IMR-90 (cell line): ENCODE results near the gene NELL2. TPM values are rescaled to one million over a fixed set of nuclear protein-coding genes. Genes with fewer than 3 reads are reported as not detected.

ENCODE experiments used
- ATAC-seq: fragments of 200-7000 bp; cut with Tn5 transposase; 2 replicates; pipeline ENCODE4 v1.9.1; 2020; ENCODE audit warnings: low read depth, mild to moderate bottlenecking, moderate library complexity
- BruUV-seq: library from RNA; stranded (reverse); fragments of 400-500 nt; replicated peaks from 2 replicates; lab custom pipeline; 2021; lab: Mats Ljungman, UMichigan
- CTCF ChIA-PET: fragments of 300-600 bp; formaldehyde crosslinking; extraction: SDS; loops from one replicate; lab custom pipeline; 2021; ENCODE audit warnings: antibody characterized with exemption; lab: Yijun Ruan, JAX
- POLR2A ChIA-PET: fragments of 300-600 bp; sonication (Branson Sonifier 250); formaldehyde crosslinking; loops from one replicate; lab custom pipeline; 2022; ENCODE audit warnings: antibody characterized with exemption; ENCODE audit not compliant: unreplicated experiment; lab: Charles Lee
- DNase-seq: peaks from one replicate; pipeline ENCODE4 v3.0.0; 2013
- H2AFZ ChIP-seq: replicated peaks from 2 replicates; pipeline ENCODE3; 2013; ENCODE audit warnings: low read length, mild to moderate bottlenecking; ENCODE audit not compliant: poor library complexity
- H2AK5ac ChIP-seq: 2 replicates; pipeline ENCODE4 v1.6.1; 2013; ENCODE audit warnings: low read depth, low read length, inconsistent platforms
- H2AK9ac ChIP-seq: replicated peaks from 2 replicates; pipeline ENCODE3; 2013; ENCODE audit warnings: mild to moderate bottlenecking, low read depth, low read length, moderate library complexity; ENCODE audit not compliant: poor library complexity
- H2BK120ac ChIP-seq: 2 replicates; pipeline ENCODE4 v1.6.1; 2013; ENCODE audit warnings: low read depth, low read length, inconsistent platforms
- H2BK15ac ChIP-seq: 3 replicates; pipeline ENCODE4 v1.6.1; 2013; ENCODE audit warnings: low read depth, low read length, inconsistent platforms
- H2BK20ac ChIP-seq: 2 replicates; pipeline ENCODE4 v1.6.1; 2013; ENCODE audit warnings: low read depth, mild to moderate bottlenecking, inconsistent platforms, low read length, moderate library complexity
- H2BK5ac ChIP-seq: 2 replicates; pipeline ENCODE4 v1.6.1; 2013; ENCODE audit warnings: mild to moderate bottlenecking, low read depth, low read length, inconsistent platforms; ENCODE audit not compliant: poor library complexity, severe bottlenecking
- H3K14ac ChIP-seq: replicated peaks from 2 replicates; pipeline ENCODE4 v1.6.1; 2013; ENCODE audit warnings: low read depth, low read length, inconsistent platforms
- H3K18ac ChIP-seq: 2 replicates; pipeline ENCODE4 v1.6.1; 2013; ENCODE audit warnings: low read depth, low read length, control low read depth
- H3K23ac ChIP-seq: 2 replicates; pipeline ENCODE4 v1.6.1; 2013; ENCODE audit warnings: low read depth, low read length, inconsistent platforms
- H3K27ac ChIP-seq: 2 replicates; pipeline ENCODE4 v1.5.1; 2013; ENCODE audit warnings: mild to moderate bottlenecking, control low read depth, low read length; ENCODE audit not compliant: insufficient read depth
- H3K27me3 ChIP-seq: 2 replicates; pipeline ENCODE4 v1.6.1; 2013; ENCODE audit warnings: low read length; ENCODE audit not compliant: control insufficient read depth, insufficient read depth
- H3K36me3 ChIP-seq: 2 replicates; pipeline ENCODE4 v1.6.1; 2013; ENCODE audit warnings: low read length, mixed read lengths; ENCODE audit not compliant: control insufficient read depth, insufficient read depth
- H3K4ac ChIP-seq: 2 replicates; pipeline ENCODE4 v1.6.1; 2013; ENCODE audit warnings: low read depth, low read length, inconsistent platforms
- H3K4me1 ChIP-seq: 2 replicates; pipeline ENCODE4 v1.6.1; 2013; ENCODE audit warnings: low read length, mixed read lengths; ENCODE audit not compliant: control insufficient read depth, insufficient read depth
- H3K4me2 ChIP-seq: 2 replicates; pipeline ENCODE4 v1.6.1; 2013; ENCODE audit warnings: low read depth, mild to moderate bottlenecking, control low read depth, low read length, moderate library complexity
- H3K4me3 ChIP-seq: 2 replicates; pipeline ENCODE4 v1.5.1; 2013; ENCODE audit warnings: low read depth, mild to moderate bottlenecking, control low read depth, low read length, moderate library complexity; ENCODE audit not compliant: insufficient read depth
- H3K56ac ChIP-seq: 2 replicates; pipeline ENCODE4 v1.6.1; 2013; ENCODE audit warnings: low read length, inconsistent platforms; ENCODE audit not compliant: insufficient read depth; ENCODE audit errors: extremely low read depth
- H3K79me1 ChIP-seq, 2 experiments: 2 replicates each; pipeline ENCODE4 v1.6.1; 2013; ENCODE audit warnings: low read length in 2 of 2, inconsistent platforms in 1 of 2, low read depth in 1 of 2
- H3K9ac ChIP-seq: 2 replicates; pipeline ENCODE4 v1.6.1; 2013; ENCODE audit warnings: low read depth, low read length, control low read depth
- H3K9me1 ChIP-seq: 2 replicates; pipeline ENCODE4 v1.6.1; 2013; ENCODE audit warnings: low read length, inconsistent platforms; ENCODE audit not compliant: insufficient read depth
- H3K9me3 ChIP-seq: 2 replicates; pipeline ENCODE4 v1.6.1; 2013; ENCODE audit warnings: low read length; ENCODE audit not compliant: control insufficient read depth, insufficient read depth
- H4K20me1 ChIP-seq: 2 replicates; pipeline ENCODE4 v1.6.1; 2013; ENCODE audit warnings: low read length, inconsistent platforms; ENCODE audit not compliant: insufficient read depth
- H4K5ac ChIP-seq: 2 replicates; pipeline ENCODE4 v1.6.1; 2013; ENCODE audit warnings: mild to moderate bottlenecking, low read depth, low read length, control low read depth
- H4K8ac ChIP-seq, 2 experiments: 2 replicates each; pipeline ENCODE4 v1.6.1; 2013; ENCODE audit warnings: low read depth in 2 of 2, low read length in 2 of 2, control low read depth in 1 of 2, inconsistent platforms in 1 of 2
- H4K91ac ChIP-seq: 2 replicates; pipeline ENCODE4 v1.6.1; 2013; ENCODE audit warnings: low read depth, low read length, inconsistent platforms; ENCODE audit not compliant: insufficient read depth
- BHLHE40 ChIP-seq: fragments of 150-350 bp; IDR thresholded peaks from 2 replicates; pipeline ENCODE4 v1.6.1; 2016; ENCODE audit warnings: mild to moderate bottlenecking, low read depth, low read length
- CTCF ChIP-seq: conservative IDR thresholded peaks from 2 replicates; pipeline ENCODE4 v1.5.1; 2012; ENCODE audit warnings: mild to moderate bottlenecking, low read depth, low read length, improper control_type of control experiment
- FOS ChIP-seq: fragments of 150-350 bp; IDR thresholded peaks from 2 replicates; pipeline ENCODE4 v1.6.1; 2016; ENCODE audit warnings: low read depth, low read length
- MAZ ChIP-seq: IDR thresholded peaks from 2 replicates; pipeline ENCODE4 v1.6.1; 2012; ENCODE audit warnings: low read depth, mild to moderate bottlenecking, low read length, improper control_type of control experiment, moderate library complexity, borderline replicate concordance
- MXI1 ChIP-seq: IDR thresholded peaks from 2 replicates; pipeline ENCODE4 v1.6.1; 2012; ENCODE audit warnings: low read depth, mild to moderate bottlenecking, low read length, moderate library complexity, borderline replicate concordance
- POLR2A ChIP-seq: IDR thresholded peaks from 2 replicates; pipeline ENCODE4 v1.6.1; 2012; ENCODE audit warnings: mild to moderate bottlenecking, low read depth, low read length
- RAD21 ChIP-seq: IDR thresholded peaks from 2 replicates; pipeline ENCODE4 v1.6.1; 2012; ENCODE audit warnings: low read length, improper control_type of control experiment
- RFX5 ChIP-seq: IDR thresholded peaks from 2 replicates; pipeline ENCODE4 v1.8.0; 2012; ENCODE audit warnings: low read depth, mild to moderate bottlenecking, low read length, moderate library complexity
- SMC3 ChIP-seq: fragments of 150-350 bp; IDR thresholded peaks from 2 replicates; pipeline ENCODE4 v1.6.1; 2016; ENCODE audit warnings: low read depth, mild to moderate bottlenecking, antibody characterized with exemption, low read length, moderate library complexity
- USF2 ChIP-seq: fragments of 150-350 bp; IDR thresholded peaks from 2 replicates; pipeline ENCODE4 v1.6.1; 2017; ENCODE audit warnings: mild to moderate bottlenecking, antibody characterized with exemption, low read length, low read depth
- WGBS, 2 experiments: methylation state at CpG; one replicate each; pipeline versions ENCODE4 v1.1.5 to v1.1.7; 2013; ENCODE audit warnings: missing lambda C conversion rate in 2 of 2; ENCODE audit not compliant: insufficient read length in 1 of 2; ENCODE audit errors: extremely low coverage in 2 of 2; 5-methylcytosine and 5-hydroxymethylcytosine counted together
- dilution Hi-C: fragments of 300-500 bp; cut with HindIII; formaldehyde crosslinking; loops from one replicate; pipeline ENCODE4 v1.14.3; 2018; ENCODE audit warnings: low sequenced_read_pairs; ENCODE audit not compliant: unreplicated experiment
- in situ Hi-C: fragments of 300-500 bp; cut with MboI; formaldehyde crosslinking; loops from 3 replicates; pipeline ENCODE4 v1.14.3; 2019; ENCODE audit warnings: low sequenced_read_pairs, inconsistent platforms, mixed read lengths
- intact Hi-C: fragments of 100-400 bp; cut with micrococcal nuclease; formaldehyde crosslinking; loops from 2 replicates; pipeline ENCODE4 v1.10.0; 2022
- polyA plus RNA-seq, 3 experiments: library from polyadenylated mRNA; depleted of rRNA; stranded (reverse); fragments of >200 nt; gene quantifications; 2 replicates each; pipeline ENCODE4 v1.2.3, GENCODE V29; 2012; ENCODE audit warnings: low replicate concordance in 1 of 3
- total RNA-seq: library from RNA; depleted of rRNA; stranded (reverse); fragments of >200 nt; gene quantifications from 2 replicates; pipeline ENCODE4 v1.2.3, GENCODE V29; 2012

NELL2 gene
- total and polyA plus RNA-seq, 2 of the 4 experiments (the other 2 are of a cell fraction), result 0.18 to 0.26 TPM

GRCh38 chr12:44859998-44860689, 16.0 kb downstream of the NELL2 start:
- Histone ChIP-seq H2AK5ac (no peak overlapping the region), H4K8ac (no peak overlapping the region), H3K18ac (no peak overlapping the region), H4K91ac (no peak overlapping the region), H4K20me1 (no peaks in the 10 kb centered on the region), H2AK9ac (no peak overlapping the region), H3K4me2 (no peak overlapping the region), H4K5ac (no peak overlapping the region), H2BK120ac (no peak overlapping the region), H3K79me1 (no peaks in the 10 kb centered on the region), H3K9ac (no peak overlapping the region), H3K9me3 (0 out of 2 replicates have a peak, but pooled peaks cover 2% of the 10 kb centered on the region), H3K23ac (no peak overlapping the region), H3K9me1 (no peaks in the 10 kb centered on the region), H2BK5ac (no peak overlapping the region), H3K4me1 (no peaks in the 10 kb centered on the region), H3K14ac (no peak overlapping the region), H3K27ac (no peak overlapping the region), H3K36me3 (no peaks in the 10 kb centered on the region), H3K27me3 (no peaks in the 10 kb centered on the region), H3K4ac (no peak overlapping the region), H2BK20ac (no peak overlapping the region), H3K56ac (no peak overlapping the region), H3K4me3 (no peak overlapping the region), H2AFZ (no peak overlapping the region), H2BK15ac (no peak overlapping the region)
- no TSS peak for BruUV-seq
- dilution Hi-C loops, result no loop called here
- in situ Hi-C loops, result no loop called here
- DNase-seq (no peak), ATAC-seq (no peak)
- ChIA-PET CTCF (no interaction called here), POLR2A (no interaction called here)
- TF ChIP-seq SMC3, result no peak
- no peak for TF ChIP-seq POLR2A
- TF ChIP-seq BHLHE40, result no peak
- no peak for TF ChIP-seq MAZ
- TF ChIP-seq FOS, result no peak
- TF ChIP-seq CTCF, result no peak
- TF ChIP-seq RAD21, result no peak
- TF ChIP-seq RFX5, result no peak
- no peak for TF ChIP-seq USF2
- TF ChIP-seq MXI1, result no peak
- no CpG with 5 or more reads among the region's 1 CpG for WGBS, 2 experiments
- intact Hi-C loops, result no loop called here
